Mammary epithelial cell (primary cell): ENCODE results near the gene CCL25.

Experiments
- CTCF ChIP-seq, 2 donors: IDR thresholded peaks in 1 of 2; conservative IDR thresholded peaks in 1 of 2; 2 replicates each; pipeline ENCODE4 v1.5.1; 2011 to 2012; ENCODE audit warnings: inconsistent platforms in 2 of 2, low read length in 2 of 2, mild to moderate bottlenecking in 2 of 2, control low read depth in 1 of 2, low read depth in 1 of 2; ENCODE audit not compliant: insufficient read depth in 1 of 2; ENCODE audit errors: extremely low read depth in 1 of 2
- EZH2 ChIP-seq: IDR thresholded peaks from 2 replicates; pipeline ENCODE4 v1.6.1; 2012; ENCODE audit warnings: low read length, inconsistent platforms, borderline replicate concordance

DNA sequence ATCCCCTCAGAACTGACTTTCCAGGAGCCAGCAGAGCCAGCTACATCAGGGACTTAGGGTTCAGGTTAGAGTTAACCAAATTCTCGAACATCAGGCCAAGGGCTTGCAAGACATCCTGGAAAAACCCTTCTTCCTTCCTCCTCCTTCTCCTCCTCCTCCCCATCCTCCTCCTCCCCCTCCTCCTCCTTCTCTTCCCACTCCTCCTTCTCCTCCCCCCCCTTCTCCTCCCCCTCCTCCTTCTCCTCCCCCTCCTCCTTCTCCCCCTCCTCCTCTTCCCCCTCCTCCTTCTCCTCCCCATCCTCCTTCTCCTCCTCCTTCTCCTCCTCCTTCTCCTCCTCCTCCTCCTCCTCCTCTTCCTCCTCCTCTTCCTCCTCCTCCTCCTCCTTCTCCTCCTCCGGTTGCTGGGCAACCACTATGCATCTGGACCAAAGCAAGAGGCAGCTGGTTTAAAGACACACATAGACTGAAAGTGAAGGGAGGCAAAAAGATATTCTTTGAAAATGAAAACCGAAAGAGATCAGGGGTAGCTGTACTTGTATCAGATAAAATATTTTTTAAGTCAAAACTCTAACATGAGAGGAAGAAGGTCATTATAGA, 5.9 kb upstream of the CCL25 start:
- TF ChIP-seq CTCF (conservative IDR thresholded peaks at IDR 0.05 in 1 of 2, IDR thresholded peaks at IDR 0.05 in 1 of 2; ENCODE audit: extremely low read depth in 1 of 2, insufficient read depth in 1 of 2, low read depth in 1 of 2, low read length in 2 of 2), result no peak
- TF ChIP-seq EZH2, result no peak
